Measurements from ENCODE around the gene NHSL2.

GRCh38 chrX:71955530-71956120 lies 45.0 kb downstream of the NHSL2 start:
- no peak for TF ChIP-seq CTCF (IDR thresholded peaks at IDR 0.05)
- TF ChIP-seq POLR2A (IDR thresholded peaks at IDR 0.05): no peak

All from uterus (tissue), 2 donors.